ENCODE data around the gene NRG3.

- no peak for TF ChIP-seq RFX5 (IDR thresholded peaks at IDR 0.05; ENCODE audit: low read depth, low read length)
- no peak for TF ChIP-seq RCOR1 (IDR thresholded peaks at IDR 0.05; ENCODE audit: insufficient replicate concordance, low read length)
- no peak for TF ChIP-seq POLR2A (IDR thresholded peaks at IDR 0.05; ENCODE audit: low read depth, low read length)
- TF ChIP-seq CTCF (conservative IDR thresholded peaks at IDR 0.05; ENCODE audit: low read depth, low read length), result no peak
- TF ChIP-seq ELK1 (IDR thresholded peaks at IDR 0.05; ENCODE audit: borderline replicate concordance, low read depth, low read length), result no peak
- TF ChIP-seq CHD1 (IDR thresholded peaks at IDR 0.05; ENCODE audit: low read depth, low read length), result no peak
- TF ChIP-seq CEBPB (IDR thresholded peaks at IDR 0.05; ENCODE audit: low read depth, low read length), result no peak
Observed at GRCh38 chr10:82041018-82041417, 166.0 kb downstream of the NRG3 start.

Data from IMR-90 (cell line).